CD4-positive, alpha-beta T cell treated with Interleukin-17A for 4 hours (primary cell): ENCODE measurements around the gene CES4A.
"Not testable (repeated sequence)": the region's sequence is repeated elsewhere in the genome, so short reads cannot be mapped to it uniquely, and the experiment has no call there.

Experiments
- DNase-seq: peaks from one replicate; pipeline ENCODE4 v3.0.0-alpha.2; 2020; ENCODE audit warnings: mixed read lengths

CES4A gene

GRCh38 chr16:66988197-66988788 lies at the start of gene CES4A:
CES4A (plus strand) TSS chr16:66988589; CDS start chr16:66988773, 184 bp downstream.
- no peak for DNase-seq

- DNase-seq, result no peak
Observed at GRCh38 chr16:66939366-66939765, 49.0 kb upstream of the CES4A start.

DNA sequence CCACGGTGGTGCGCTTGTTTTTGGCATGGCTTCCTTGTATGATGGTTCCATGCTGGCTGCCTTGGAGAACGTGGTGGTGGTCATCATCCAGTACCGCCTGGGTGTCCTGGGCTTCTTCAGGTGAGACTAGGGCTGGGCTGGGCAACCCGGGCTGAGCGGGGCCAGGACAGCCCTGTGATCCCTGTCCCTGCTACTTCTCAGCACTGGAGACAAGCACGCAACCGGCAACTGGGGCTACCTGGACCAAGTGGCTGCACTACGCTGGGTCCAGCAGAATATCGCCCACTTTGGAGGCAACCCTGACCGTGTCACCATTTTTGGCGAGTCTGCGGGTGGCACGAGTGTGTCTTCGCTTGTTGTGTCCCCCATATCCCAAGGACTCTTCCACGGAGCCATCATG lies 48.2 kb upstream of the CES4A start:
- DNase-seq, result no peak

DNA sequence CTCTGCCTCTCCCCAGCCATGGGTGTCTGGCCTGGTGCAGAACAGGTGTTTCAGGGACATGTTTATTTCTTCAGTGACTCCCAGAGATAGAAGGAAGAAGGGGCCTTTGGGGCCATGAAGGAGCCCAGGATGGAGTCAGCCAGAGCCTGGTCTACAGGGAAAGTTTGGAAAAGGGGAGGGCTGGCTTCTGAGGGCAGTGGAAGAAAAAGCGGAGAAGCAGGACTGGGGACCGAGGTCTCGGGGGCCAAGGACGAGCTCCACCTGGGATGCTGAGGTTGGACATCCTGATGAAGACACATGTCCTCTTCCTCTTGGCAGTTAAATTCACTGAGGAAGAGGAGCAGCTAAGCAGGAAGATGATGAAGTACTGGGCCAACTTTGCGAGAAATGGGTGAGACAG lies 45.4 kb upstream of the CES4A start:
- DNase-seq, result no peak

DNA sequence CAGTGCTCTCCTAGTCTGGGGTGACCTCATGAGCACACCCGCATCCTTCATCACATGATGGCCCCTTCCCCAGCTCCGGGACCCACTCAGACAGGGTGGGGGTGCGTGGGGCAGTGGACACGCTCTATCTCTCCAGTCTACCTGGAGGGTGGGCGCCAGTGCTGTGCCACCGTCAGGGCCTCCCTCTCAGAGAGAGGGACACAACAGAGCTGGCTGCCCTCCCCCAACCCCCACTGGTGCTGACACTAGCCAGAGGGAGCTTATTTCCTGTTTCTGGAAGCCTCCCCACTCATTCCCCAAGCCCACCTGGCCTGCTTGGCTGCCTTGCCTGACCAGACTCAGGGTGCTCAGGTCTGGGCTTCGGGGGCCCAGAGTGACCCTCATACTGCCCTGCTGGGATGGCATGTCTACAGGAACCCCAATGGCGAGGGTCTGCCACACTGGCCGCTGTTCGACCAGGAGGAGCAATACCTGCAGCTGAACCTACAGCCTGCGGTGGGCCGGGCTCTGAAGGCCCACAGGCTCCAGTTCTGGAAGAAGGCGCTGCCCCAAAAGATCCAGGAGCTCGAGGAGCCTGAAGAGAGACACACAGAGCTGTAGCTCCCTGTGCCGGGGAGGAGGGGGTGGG lies 44.8 kb upstream of the CES4A start:
- DNase-seq, result no peak

- no peak for DNase-seq
Observed at GRCh38 chr16:66944054-66944441, 44.3 kb upstream of the CES4A start.

DNA sequence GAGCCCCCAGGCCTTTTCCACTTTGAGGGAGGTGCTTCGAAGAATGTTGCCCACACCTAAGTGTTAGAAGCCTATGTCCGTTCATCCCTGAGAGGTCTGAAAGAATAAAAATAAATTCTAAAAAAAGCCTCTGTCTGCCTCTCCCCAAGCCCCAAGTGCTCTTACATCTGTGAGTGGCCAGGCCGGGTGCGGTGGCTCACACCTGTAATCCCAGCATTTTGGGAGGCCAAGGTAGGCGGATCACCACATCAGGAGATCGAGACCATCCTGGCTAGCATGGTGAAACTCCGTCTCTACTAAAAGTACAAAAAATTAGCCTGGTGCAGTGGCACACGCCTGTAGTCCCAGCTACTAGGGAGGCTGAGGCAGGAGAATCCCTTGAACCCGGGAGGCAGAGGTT lies 43.4 kb upstream of the CES4A start:
- DNase-seq, result not testable (repeated sequence)

DNA sequence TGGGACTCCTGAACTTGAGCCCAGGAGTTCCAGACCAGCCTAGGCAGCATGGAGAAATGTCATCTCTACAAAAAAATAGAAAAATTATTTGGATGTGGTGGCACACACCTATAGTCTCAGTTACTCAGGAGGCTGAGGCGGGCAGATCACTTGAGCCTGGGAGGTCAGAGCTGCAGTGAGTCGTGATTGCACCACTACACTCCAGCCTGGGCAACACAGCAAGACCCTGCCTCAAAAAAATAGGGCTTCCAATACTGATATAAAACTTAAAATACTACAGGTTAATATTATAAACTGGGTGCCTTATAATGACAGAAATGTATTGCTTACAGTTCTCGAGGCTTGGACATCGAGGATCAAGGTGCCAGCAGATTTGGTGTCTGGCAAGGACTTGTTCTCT lies 42.5 kb upstream of the CES4A start:
- no peak for DNase-seq

DNA sequence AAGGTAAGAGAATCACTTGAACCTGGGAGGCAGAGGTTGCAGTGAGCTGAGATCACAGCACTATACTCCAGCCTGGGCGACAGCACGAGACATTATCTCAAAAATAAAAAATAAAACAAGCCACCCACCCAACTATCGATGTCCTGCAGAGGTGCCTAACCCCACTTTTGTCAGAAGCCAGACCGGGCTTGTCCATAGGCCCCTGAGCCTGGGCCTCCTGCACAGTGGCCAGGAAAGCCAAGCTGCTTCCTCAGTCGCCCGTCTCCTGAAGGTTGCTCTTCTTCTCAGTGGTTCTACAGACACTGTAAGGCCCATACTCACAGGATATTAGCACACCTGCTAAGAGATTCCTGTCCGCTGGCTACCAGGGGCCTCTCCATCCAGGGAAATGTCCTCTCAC lies 41.8 kb upstream of the CES4A start:
- DNase-seq, result no peak

GRCh38 chr16:66946974-66947301 lies 41.5 kb upstream of the CES4A start:
- DNase-seq, result no peak

- peak; percentile 88 for DNase-seq
Observed at GRCh38 chr16:66947302-66948065, 40.9 kb upstream of the CES4A start.

GRCh38 chr16:66948134-66948836 lies 40.1 kb upstream of the CES4A start:
- peak; percentile 26 for DNase-seq

GRCh38 chr16:66948837-66949225 lies 39.6 kb upstream of the CES4A start:
- DNase-seq, result no peak

DNA sequence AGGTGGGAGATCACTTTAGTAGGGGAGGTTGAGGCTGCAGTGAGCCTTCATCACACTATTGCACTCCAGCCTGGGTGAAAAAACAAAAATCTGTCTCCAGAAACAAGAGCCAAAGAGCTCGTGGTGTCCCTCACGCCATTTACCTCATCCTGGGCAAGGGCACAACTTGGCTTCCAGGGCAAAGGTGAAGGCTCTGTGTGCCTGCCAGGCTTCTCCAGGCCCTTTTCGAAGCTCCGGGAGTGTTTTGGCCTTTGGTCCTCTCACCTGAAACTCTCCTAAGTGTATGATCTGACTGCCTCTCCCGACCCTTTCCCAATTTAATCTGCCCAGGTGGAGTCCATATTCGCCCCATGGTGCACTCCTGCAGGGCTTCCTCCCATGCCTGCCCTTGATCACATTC lies 38.9 kb upstream of the CES4A start:
- no peak for DNase-seq

- DNase-seq, result no peak
Observed at GRCh38 chr16:66950437-66950836, 38.0 kb upstream of the CES4A start.

GRCh38 chr16:66950971-66951790 lies 37.2 kb upstream of the CES4A start:
- DNase-seq, result no peak

DNA sequence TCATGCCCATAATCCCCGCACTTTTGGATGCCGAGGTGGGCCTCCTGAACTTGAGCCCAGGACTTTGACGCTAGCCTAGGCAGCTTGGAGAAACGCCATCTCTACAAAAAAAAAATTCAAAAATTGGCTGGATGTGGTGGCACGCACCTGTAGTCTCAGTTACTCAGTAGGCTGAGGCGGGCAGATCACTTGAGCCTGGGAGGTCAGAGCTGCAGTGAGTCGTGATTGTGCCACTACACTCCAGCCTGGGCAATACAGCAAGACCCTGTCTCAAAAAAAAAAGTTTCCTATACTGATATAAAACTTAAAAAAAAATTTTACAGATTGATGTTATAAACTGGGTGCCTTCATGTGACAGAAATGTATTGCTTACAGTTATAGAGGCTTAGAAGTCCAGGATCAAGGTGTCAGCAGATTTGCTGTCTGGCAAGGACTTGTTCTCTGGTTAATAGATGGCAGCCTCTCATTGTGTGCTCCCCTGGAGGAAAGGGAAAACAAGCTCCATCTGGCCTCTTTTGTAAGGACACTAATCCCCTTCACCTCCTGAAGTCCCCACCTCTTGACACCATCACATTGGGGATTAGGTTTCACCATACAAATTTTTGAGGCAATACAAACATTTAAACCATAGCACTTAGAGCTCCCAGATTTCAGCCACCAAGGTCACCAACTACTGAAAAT lies 35.8 kb upstream of the CES4A start:
- no peak for DNase-seq

DNA sequence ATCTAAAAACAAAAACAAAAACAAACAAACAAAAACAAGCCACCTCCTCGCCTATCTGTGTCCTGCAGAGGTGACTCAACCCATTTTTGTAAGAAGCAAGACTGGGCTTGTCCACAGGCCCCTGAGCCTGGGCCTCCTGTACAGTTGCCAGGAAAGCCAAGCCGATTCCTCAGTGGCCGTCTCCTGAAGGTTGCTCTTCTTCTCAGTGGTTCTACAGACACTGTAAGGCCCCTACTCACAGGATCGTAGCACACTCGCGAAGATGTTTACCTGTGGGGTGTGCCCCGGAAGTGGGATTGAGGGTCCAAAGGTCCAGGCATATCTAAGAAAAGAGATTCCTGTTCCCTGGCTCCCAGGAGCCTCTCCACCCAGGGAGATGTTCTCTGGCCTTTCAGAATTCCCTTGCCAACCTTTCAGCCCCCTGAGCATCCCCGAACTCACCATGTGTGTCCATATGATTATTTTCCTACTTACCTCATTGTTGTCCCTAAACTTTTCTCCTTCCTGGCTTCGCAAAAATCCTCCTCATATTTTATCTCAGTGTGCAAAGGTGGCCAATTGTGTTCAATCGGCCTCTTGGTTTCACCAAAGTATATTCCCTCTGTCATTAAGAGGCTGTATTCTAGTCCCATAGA lies 34.8 kb upstream of the CES4A start:
- no peak for DNase-seq

DNA sequence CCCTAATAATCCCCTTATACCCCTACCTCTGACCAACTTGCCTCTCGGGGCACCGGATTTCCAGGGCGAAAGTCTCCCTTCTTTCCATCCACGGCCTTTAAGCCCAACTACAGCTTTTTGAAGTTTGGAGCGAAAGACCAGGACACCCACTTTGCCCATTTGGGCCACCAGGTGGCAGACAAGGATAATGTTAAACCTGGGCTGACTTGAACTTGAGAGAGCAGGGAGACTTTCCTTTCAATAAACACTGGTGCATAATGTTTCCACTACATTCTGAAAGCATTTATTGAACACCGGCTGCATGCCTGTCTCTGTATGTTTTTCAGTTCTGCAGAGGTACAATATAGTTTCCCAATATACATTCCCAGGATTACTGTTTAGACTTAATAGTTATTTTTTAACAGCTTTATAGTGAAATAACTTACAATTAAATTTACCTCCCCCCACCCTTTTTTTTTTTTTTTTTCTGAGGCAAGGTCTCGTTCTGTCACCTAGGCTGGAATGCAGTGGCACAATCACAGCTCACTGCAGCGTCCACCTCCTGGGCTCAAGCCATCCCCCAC lies 34.2 kb upstream of the CES4A start:
- peak; percentile 78 for DNase-seq

DNA sequence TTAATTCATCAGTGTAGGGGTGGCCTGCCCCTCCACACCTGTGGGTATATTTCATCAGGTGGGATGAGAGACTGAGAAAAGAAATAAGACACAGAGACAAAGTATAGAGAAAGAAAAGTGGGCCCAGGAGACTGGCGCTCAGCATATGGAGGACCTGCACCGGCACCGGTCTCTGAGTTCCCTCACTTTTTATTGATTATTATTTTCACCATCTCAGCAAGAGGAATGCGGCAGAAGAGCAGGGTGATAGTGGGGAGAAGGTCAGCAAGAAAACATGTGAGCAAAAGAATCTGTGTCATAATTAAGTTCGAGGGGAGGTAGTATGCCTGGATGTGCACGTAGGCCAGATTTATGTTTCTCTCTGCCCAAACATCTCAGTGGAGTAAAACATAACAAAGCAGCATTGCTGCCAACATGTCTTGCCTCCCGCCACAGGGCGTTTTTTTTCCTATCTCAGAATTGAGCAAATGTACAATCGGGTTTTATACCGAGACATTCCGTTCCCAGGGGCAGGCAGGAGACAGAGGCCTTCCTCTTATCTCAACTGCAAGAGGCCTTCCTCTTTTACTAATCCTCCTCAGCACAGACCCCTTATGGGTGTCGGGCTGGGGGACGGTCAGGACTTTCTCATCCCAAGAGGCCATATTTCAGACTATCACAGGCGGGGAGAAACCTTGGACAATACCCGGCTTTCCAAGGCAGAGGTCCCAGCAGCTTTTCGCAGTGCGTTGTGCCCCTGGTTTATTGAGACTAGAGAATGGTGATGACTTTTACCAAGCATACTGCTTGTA lies 32.8 kb upstream of the CES4A start:
- DNase-seq, result not testable (repeated sequence)

GRCh38 chr16:66956154-66956457 lies 32.3 kb upstream of the CES4A start:
- not testable (repeated sequence) for DNase-seq
